Hepatic stellate cell (primary cell): ENCODE data around the gene TGM4.
"Not testable (repeated sequence)": the region's sequence is repeated elsewhere in the genome, so short reads cannot be mapped to it uniquely, and the experiment has no call there.

Experiments
- DNase-seq: peaks from one replicate; pipeline ENCODE4 v3.0.0; 2011; ENCODE audit warnings: low spot score

The TGM4 gene

GRCh38 chr3:44915702-44916438 is 41.5 kb downstream of the TGM4 start:
- peak; percentile 72 for DNase-seq

GRCh38 chr3:44918087-44918486 is 43.7 kb downstream of the TGM4 start:
- DNase-seq = no peak

GRCh38 chr3:44918581-44918980 is 44.2 kb downstream of the TGM4 start:
- no peak for DNase-seq

- DNase-seq = no peak
Measured at GRCh38 chr3:44920081-44920480, 45.7 kb downstream of the TGM4 start.

DNA sequence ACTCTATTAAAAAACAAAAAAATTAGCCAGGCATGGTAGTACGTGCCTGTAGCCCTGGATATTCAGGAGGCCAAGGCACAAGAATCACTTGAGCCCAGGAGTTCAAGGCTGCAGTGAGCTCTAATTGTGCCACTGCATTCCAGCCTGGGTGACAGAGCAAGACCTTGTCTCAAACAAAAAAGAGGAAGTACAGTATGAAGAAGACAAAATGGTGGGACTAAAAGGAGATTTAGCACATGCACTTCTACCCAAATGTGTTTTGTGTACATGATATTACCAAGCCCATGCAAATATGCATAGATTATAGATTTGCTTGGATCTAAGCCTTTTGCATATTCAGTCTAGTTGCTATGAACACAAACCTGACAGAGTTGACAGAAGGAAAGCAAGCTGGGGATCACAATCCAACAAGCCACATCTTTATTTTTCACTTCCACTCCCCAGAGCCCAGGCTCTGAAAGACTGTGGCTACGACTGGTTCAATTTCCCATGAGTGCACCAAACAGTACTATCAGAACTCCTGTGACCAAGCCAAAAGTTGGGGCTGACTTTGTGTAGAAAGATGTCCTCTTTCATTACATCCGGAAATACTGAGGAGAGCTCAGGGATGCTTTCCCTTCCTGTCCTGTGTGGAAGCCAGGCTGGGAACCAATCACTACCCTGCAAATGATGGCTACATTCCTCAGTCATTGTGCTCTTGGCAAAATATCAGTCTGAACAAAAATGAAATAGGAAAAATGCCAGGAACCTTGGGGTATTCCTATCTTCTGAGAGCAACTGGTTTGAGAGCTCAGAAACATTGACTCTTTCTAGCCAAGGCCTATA is 49.4 kb downstream of the TGM4 start:
- peak; percentile 52 for DNase-seq

GRCh38 chr3:44924457-44925084 is 50.2 kb downstream of the TGM4 start:
- no peak for DNase-seq

DNA sequence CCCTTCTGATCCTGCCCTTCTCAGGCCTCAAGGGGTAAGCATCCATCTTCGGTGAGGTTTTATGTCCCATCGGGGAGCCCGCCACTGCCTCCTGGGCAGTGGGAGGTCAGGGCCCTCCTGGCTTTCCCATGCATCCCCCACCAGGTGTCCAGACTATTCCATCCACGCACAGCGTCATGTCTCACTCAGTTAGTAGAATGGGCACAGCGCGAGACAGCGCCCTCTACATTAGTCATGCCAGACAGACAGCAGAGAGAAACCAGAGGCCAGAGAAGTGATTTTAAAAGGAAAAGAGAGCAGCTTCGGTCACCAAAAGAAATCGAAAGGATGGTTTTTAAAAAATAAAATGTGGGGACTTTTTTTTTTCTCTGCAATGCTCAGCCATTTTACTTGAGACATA is 51.8 kb downstream of the TGM4 start:
- DNase-seq = no peak

- no peak for DNase-seq
Measured at GRCh38 chr3:44926921-44927320, 52.5 kb downstream of the TGM4 start.

DNA sequence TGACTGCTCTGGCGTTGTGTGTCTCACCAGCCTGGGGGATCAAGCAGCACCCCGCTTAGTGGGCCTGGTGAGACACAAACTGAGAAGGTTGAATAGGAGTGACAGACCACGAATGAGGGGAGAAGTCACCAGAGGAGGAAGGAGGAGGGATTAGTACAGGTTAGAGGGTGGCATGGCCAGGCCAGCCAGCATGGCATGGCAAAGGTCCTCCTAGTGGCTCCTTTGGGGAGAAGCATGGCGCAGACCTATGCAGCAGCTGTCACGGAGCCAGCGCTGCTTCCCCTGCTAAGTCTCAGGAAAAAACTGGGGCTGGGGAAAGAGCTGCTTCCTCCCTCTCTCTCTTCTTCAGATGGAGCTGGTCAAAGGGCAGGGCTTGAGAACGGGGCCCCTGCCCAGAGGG is 53.0 kb downstream of the TGM4 start:
- DNase-seq = no peak

- no peak for DNase-seq
Measured at GRCh38 chr3:44929782-44930181, 55.4 kb downstream of the TGM4 start.

GRCh38 chr3:44930911-44931310 is 56.5 kb downstream of the TGM4 start:
- DNase-seq = no peak

DNA sequence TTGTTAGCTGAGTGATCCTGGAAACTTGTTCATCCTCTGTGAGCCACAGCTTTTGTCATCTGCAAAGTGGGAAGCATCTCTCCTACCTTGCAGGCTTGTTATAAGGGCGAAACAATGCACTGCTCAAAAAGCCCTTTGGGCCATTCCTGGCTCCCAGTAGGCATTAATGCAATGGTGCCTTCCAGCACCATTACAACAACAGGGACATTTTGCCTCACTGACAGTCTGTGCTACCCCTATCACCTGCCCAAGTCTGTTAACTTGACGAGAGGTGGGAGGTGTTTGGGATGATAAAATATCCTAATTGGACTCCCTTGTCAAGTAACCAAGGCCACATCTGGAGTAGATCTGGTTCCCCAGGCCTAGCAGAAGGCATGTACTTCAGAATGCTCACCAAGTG is 57.4 kb downstream of the TGM4 start:
- no peak for DNase-seq

- DNase-seq = no peak
Measured at GRCh38 chr3:44932271-44932670, 57.9 kb downstream of the TGM4 start.

- no peak for DNase-seq
Measured at GRCh38 chr3:44932986-44933944, 58.9 kb downstream of the TGM4 start.

- DNase-seq = no peak
Measured at GRCh38 chr3:44939581-44940036, 65.2 kb downstream of the TGM4 start.

DNA sequence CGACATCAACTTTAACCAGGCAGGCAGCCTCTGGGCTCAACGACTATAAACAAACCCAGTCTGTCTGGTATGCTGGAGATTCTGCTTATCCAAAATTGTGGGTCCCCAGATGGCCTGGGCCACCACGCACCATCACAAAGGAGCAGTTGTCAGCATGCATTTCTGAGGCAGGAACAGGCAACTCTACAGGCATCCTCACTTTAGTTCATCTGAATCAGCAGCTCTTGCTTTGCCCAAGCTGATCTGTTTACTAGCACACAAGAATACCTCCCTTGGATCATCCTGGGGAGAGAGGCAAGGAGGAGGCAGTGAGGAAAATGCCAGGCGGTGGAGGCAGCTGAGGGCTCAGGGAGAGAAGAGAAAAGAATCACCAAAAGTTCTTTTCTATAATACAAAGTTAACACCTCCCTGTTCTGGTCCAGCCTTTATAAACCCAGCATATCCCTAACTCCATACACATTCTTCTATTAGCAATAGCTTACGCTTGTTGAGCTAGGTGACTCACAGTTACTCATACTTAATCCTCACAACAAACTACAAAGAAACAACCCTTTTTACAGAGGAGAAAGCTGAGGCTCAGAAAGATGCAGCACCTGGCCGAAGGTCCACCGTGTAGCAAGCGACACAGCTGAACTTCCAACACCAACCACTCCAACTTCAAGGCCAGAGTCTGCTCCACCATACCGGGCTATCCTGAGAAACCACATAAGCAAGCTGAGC is 68.0 kb downstream of the TGM4 start:
- DNase-seq = peak; percentile 53

- DNase-seq = no peak
Measured at GRCh38 chr3:44948239-44948638, 73.8 kb downstream of the TGM4 start.

GRCh38 chr3:44949770-44950169 is 75.4 kb downstream of the TGM4 start:
- not testable (repeated sequence) for DNase-seq

DNA sequence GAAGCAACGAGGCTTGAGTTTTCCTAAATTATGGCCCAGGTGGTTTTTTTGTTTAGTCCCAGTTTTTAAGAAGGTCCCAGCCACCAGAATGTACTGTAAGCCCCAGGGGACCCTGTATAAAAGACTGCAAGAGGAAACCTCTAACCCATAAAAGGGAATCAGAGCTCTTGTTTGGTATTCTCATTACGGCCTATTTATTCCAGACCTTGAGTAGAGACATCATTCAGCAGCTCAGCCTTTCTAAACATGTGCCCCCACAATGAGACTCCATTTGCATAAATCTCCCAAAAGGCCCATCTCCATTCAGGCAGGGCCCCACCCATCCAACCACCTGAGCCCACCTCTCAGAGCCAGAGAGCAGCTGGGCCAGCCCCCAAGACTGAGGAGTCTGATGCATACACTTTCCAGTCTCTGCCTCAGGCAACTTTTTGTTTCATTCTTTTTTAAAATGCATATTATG is 75.9 kb downstream of the TGM4 start:
- DNase-seq = no peak

GRCh38 chr3:44952689-44953088 is 78.3 kb downstream of the TGM4 start:
- no peak for DNase-seq

- no peak for DNase-seq
Measured at GRCh38 chr3:44954304-44954703, 79.9 kb downstream of the TGM4 start.
